Measurements from ENCODE around the gene SNAI3. TPM values are rescaled to one million over a fixed set of nuclear protein-coding genes. Genes with fewer than 3 reads are reported as not detected.

SNAI3 gene
- total RNA-seq, 2 experiments from 2014 or later, result 5.2 to 5.3 TPM

GRCh38 chr16:88699180-88699579 is 12.9 kb upstream of the SNAI3 start:
- no peaks in the 10 kb centered on the region for H3K27me3 Mint-ChIP-seq
- H3K36me3 Mint-ChIP-seq (ENCODE audit: low read depth), result peaks cover 37% of the 10 kb centered on the region
- peaks cover 41% of the 10 kb centered on the region for H3K4me1 Mint-ChIP-seq (ENCODE audit: low read depth)
- no peak overlapping the region for H3K4me3 Mint-ChIP-seq
- no peaks in the 10 kb centered on the region for H3K9me3 Mint-ChIP-seq
- TF ChIP-seq, protein P1, sequence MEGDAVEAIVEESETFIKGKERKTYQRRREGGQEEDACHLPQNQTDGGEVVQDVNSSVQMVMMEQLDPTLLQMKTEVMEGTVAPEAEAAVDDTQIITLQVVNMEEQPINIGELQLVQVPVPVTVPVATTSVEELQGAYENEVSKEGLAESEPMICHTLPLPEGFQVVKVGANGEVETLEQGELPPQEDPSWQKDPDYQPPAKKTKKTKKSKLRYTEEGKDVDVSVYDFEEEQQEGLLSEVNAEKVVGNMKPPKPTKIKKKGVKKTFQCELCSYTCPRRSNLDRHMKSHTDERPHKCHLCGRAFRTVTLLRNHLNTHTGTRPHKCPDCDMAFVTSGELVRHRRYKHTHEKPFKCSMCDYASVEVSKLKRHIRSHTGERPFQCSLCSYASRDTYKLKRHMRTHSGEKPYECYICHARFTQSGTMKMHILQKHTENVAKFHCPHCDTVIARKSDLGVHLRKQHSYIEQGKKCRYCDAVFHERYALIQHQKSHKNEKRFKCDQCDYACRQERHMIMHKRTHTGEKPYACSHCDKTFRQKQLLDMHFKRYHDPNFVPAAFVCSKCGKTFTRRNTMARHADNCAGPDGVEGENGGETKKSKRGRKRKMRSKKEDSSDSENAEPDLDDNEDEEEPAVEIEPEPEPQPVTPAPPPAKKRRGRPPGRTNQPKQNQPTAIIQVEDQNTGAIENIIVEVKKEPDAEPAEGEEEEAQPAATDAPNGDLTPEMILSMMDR (IDR thresholded peaks at IDR 0.05), result no peak
- DNase-seq (no peak), ATAC-seq (no peak)
- intact Hi-C loops (cut with micrococcal nuclease), result no loop called here
- H3K27ac Mint-ChIP-seq, result no peak overlapping the region
- POLR2A ChIA-PET, result interaction anchor here (2.4 to 8.0 kb wide), 2 partner anchors 12 to 18 kb away, joined by 9 to 61 read pairs; partner anchors contain the start of gene SNAI3
- CTCF ChIA-PET, result no interaction called here

DNA sequence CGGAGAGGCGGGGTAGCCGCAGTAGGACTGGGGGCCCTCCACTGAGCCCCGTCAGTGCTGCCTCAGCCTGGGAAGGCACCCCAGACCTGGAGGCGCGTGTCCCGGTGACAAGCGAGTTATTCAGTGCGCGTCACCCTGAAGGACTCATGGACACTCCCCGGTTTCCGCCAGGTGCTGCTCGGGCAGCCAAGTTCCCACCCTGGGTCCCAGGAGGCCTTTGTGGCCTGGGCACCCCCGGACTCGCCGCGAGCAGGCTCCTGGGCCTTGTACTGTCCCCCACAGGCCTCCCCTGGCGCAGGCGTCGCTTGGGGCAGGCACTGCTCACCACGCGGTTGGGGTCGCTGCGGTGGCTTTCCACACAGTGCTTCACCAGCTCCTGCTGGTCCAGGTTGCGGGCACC is 12.3 kb upstream of the SNAI3 start:
- H3K27me3 Mint-ChIP-seq, result no peaks in the 10 kb centered on the region
- H3K4me3 Mint-ChIP-seq, result no peak overlapping the region
- POLR2A ChIA-PET, result interaction anchor here (0.9 kb wide), 1 partner anchor 52 kb away, joined by 3 read pairs; no protein-coding TSS in a partner anchor
- CTCF ChIA-PET, result no interaction called here
- H3K27ac Mint-ChIP-seq, result no peak overlapping the region
- no peaks in the 10 kb centered on the region for H3K9me3 Mint-ChIP-seq
- peaks cover 37% of the 10 kb centered on the region for H3K36me3 Mint-ChIP-seq (ENCODE audit: low read depth)
- intact Hi-C loops (cut with micrococcal nuclease), result no loop called here
- TF ChIP-seq, protein P1 (IDR thresholded peaks at IDR 0.05), result no peak
- peaks cover 37% of the 10 kb centered on the region for H3K4me1 Mint-ChIP-seq (ENCODE audit: low read depth)
- ATAC-seq, result no peak
- DNase-seq, result no peak

- TF ChIP-seq, protein P1 (IDR thresholded peaks at IDR 0.05), result peak; percentile 56
- peak; percentile 49 for DNase-seq
- Mint-ChIP-seq H3K27ac (no peak overlapping the region), H3K27me3 (no peaks in the 10 kb centered on the region), H3K4me1 (ENCODE audit: low read depth) (peaks cover 39% of the 10 kb centered on the region), H3K36me3 (ENCODE audit: low read depth) (peaks cover 34% of the 10 kb centered on the region), H3K4me3 (no peak overlapping the region), H3K9me3 (no peaks in the 10 kb centered on the region)
- ATAC-seq, result no peak
- ChIA-PET CTCF (no interaction called here), POLR2A (interaction anchor here (0.9 kb wide), 1 partner anchor 52 kb away, joined by 3 read pairs; no protein-coding TSS in a partner anchor)
- intact Hi-C loops (cut with micrococcal nuclease), result no loop called here
Observed at GRCh38 chr16:88697831-88698615, 11.7 kb upstream of the SNAI3 start.

- intact Hi-C loops (cut with micrococcal nuclease), result no loop called here
- ChIA-PET POLR2A (no interaction called here), CTCF (no interaction called here)
- Mint-ChIP-seq H3K27ac (peak overlapping the region; percentile 30), H3K27me3 (no peaks in the 10 kb centered on the region), H3K4me1 (ENCODE audit: low read depth) (peaks cover 45% of the 10 kb centered on the region), H3K9me3 (no peaks in the 10 kb centered on the region), H3K4me3 (no peak overlapping the region), H3K36me3 (ENCODE audit: low read depth) (peaks cover 27% of the 10 kb centered on the region)
- TF ChIP-seq, protein P1 (IDR thresholded peaks at IDR 0.05), result no peak
- DNase-seq, result no peak
- no peak for ATAC-seq
Observed at GRCh38 chr16:88697116-88697830, 11.0 kb upstream of the SNAI3 start.

- Mint-ChIP-seq H3K4me3 (no peak overlapping the region), H3K4me1 (ENCODE audit: low read depth) (peaks cover 47% of the 10 kb centered on the region), H3K9me3 (no peaks in the 10 kb centered on the region), H3K27ac (no peak overlapping the region), H3K36me3 (ENCODE audit: low read depth) (peaks cover 21% of the 10 kb centered on the region), H3K27me3 (no peaks in the 10 kb centered on the region)
- DNase-seq, result no peak
- ChIA-PET POLR2A (no interaction called here), CTCF (no interaction called here)
- intact Hi-C loops (cut with micrococcal nuclease), result no loop called here
- ATAC-seq, result no peak
- TF ChIP-seq, protein P1 (IDR thresholded peaks at IDR 0.05), result no peak
Observed at GRCh38 chr16:88696441-88696840, 10.1 kb upstream of the SNAI3 start.

All from activated CD8-positive, alpha-beta T cell treated with anti-CD3 and anti-CD28 coated beads for 36 hours (primary cell).